Activated B cell treated with CpG ODN at 0.5 μM for 24 hours (primary cell): ENCODE data around the gene NEUROG1. TPM values are rescaled to one million over a fixed set of nuclear protein-coding genes. Genes with fewer than 3 reads are reported as not detected.
A peak's percentile ranks its signal among the peaks of the same experiment; 100 is the strongest.

Experiments used
- ATAC-seq: fragments of 200-7000 bp; cut with Tn5 transposase; one replicate; pipeline ENCODE4 v1.10.0; 2021; ENCODE audit warnings: low read depth, mild to moderate bottlenecking, moderate library complexity
- CTCF ChIA-PET: fragments of 350-600 bp; sonication (Branson Sonifier 250); formaldehyde crosslinking; loops from one replicate; lab custom pipeline; 2021; ENCODE audit warnings: antibody characterized with exemption; lab: Charles Lee
- POLR2A ChIA-PET: fragments of 350-600 bp; sonication (Branson Sonifier 250); formaldehyde crosslinking; loops from one replicate; lab custom pipeline; 2021; ENCODE audit warnings: antibody characterized with exemption; lab: Charles Lee
- DNase-seq: peaks from one replicate; pipeline ENCODE4 v3.0.0; 2022
- H3K27ac Mint-ChIP-seq: one replicate; pipeline ENCODE4 v1.8.0; 2020; ENCODE audit warnings: mixed read lengths
- H3K27me3 Mint-ChIP-seq: one replicate; pipeline ENCODE4 v1.8.0; 2021; ENCODE audit warnings: mixed read lengths
- H3K36me3 Mint-ChIP-seq: one replicate; pipeline ENCODE4 v1.8.0; 2021; ENCODE audit warnings: low read depth, mixed read lengths
- H3K4me1 Mint-ChIP-seq: one replicate; pipeline ENCODE4 v1.8.0; 2021; ENCODE audit warnings: mixed read lengths
- H3K4me3 Mint-ChIP-seq: one replicate; pipeline ENCODE4 v1.8.0; 2020; ENCODE audit warnings: mild to moderate bottlenecking, mixed read lengths
- H3K9me3 Mint-ChIP-seq: one replicate; pipeline ENCODE4 v1.8.0; 2020; ENCODE audit warnings: mixed read lengths
- CTCF ChIP-seq: fragments of 200-600 bp; IDR thresholded peaks from one replicate; pipeline ENCODE4 v1.8.0; 2022; ENCODE audit warnings: antibody characterized with exemption, mild to moderate bottlenecking
- intact Hi-C: fragments of 100-400 bp; cut with micrococcal nuclease; formaldehyde crosslinking; loops from one replicate; pipeline ENCODE4 v1.15.1; 2024
- total RNA-seq: library from RNA; stranded (reverse); gene quantifications from 2 replicates; pipeline ENCODE4 v1.2.3, GENCODE V29; 2022

NEUROG1 gene
- total RNA-seq, 1 donor from 2014 or later = not detected

- intact Hi-C loops = no loop called here
- H3K9me3 Mint-ChIP-seq = no peaks in the 10 kb centered on the region
- peaks cover 20% of the 10 kb centered on the region for H3K27me3 Mint-ChIP-seq
- DNase-seq (no peak), ATAC-seq (no peak)
- no peak overlapping the region for H3K4me3 Mint-ChIP-seq
- H3K27ac Mint-ChIP-seq = no peak overlapping the region
- POLR2A ChIA-PET = no interaction called here
- no peak for TF ChIP-seq CTCF
- CTCF ChIA-PET = interaction anchor here (1.2 to 4.2 kb wide), 6 partner anchors 11 to 108 kb away, joined by 3 to 40 read pairs (median 14); no protein-coding TSS in a partner anchor
- H3K36me3 Mint-ChIP-seq = no peaks in the 10 kb centered on the region
- H3K4me1 Mint-ChIP-seq = no peaks in the 10 kb centered on the region
Observed at GRCh38 chr5:135565266-135565665, 29.5 kb upstream of the NEUROG1 start.

GRCh38 chr5:135564331-135564730, 28.6 kb upstream of the NEUROG1 start:
- ChIA-PET CTCF (interaction anchor here (1.3 kb wide), 1 partner anchor 17 kb away, joined by 3 read pairs; no protein-coding TSS in a partner anchor), POLR2A (no interaction called here)
- TF ChIP-seq CTCF = no peak
- no peaks in the 10 kb centered on the region for H3K4me1 Mint-ChIP-seq
- no peaks in the 10 kb centered on the region for H3K36me3 Mint-ChIP-seq
- peaks cover 24% of the 10 kb centered on the region for H3K27me3 Mint-ChIP-seq
- no peak for ATAC-seq
- no peak for DNase-seq
- intact Hi-C loops = no loop called here
- no peaks in the 10 kb centered on the region for H3K9me3 Mint-ChIP-seq
- H3K27ac Mint-ChIP-seq = no peak overlapping the region
- no peak overlapping the region for H3K4me3 Mint-ChIP-seq

DNA sequence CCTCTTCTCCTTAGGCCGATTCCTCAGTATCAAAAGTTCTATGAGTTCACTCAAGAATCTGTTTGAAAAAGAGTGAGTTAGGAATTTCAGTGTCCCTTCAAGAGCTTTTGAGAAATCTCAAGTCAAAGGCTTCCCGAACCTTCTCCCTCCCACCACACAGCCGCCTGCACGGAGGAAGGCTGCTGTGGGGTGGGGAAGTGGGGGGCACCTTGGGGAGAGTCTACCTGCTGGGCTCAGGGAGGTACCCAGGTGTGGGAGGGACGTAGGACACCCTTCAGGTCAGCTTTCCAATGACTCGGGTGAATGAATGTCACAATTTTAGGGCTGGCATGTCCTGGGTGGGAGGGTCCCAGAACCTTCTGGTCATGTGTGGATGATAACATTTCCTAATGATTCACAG, 25.5 kb upstream of the NEUROG1 start:
- ChIA-PET CTCF (interaction anchor here (0.7 to 1.5 kb wide), 3 partner anchors 9 to 10 kb away, joined by 3 to 5 read pairs (median 3); no protein-coding TSS in a partner anchor), POLR2A (no interaction called here)
- no peak overlapping the region for H3K27ac Mint-ChIP-seq
- ATAC-seq (no peak), DNase-seq (no peak)
- intact Hi-C loops = no loop called here
- H3K27me3 Mint-ChIP-seq = peaks cover 30% of the 10 kb centered on the region
- no peaks in the 10 kb centered on the region for H3K9me3 Mint-ChIP-seq
- no peaks in the 10 kb centered on the region for H3K36me3 Mint-ChIP-seq
- H3K4me3 Mint-ChIP-seq = no peak overlapping the region
- TF ChIP-seq CTCF = no peak
- no peaks in the 10 kb centered on the region for H3K4me1 Mint-ChIP-seq

DNA sequence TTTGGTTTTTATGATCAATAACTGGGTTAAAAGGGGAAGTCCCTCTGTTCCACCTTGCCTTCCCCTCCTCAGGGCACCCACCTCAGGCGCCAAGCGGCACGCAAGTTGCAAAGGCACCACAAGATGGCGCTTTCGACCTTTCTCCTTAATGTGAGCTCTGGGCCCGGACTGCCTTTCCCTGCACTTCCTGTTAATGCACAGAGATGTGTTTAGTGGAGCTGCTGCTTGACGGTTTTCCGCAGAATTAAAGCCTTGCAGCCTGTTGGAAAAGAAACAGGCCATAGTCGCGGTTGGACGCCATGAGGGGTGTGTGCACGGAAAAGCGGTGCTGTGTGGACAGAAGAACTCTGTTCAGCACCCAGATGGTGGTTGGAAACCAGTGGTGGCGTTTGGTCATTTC, 25.1 kb upstream of the NEUROG1 start:
- ATAC-seq = peak; percentile 88
- ChIA-PET CTCF (interaction anchor here (0.7 to 1.5 kb wide), 3 partner anchors 9 to 10 kb away, joined by 3 to 5 read pairs (median 3); no protein-coding TSS in a partner anchor), POLR2A (no interaction called here)
- Mint-ChIP-seq H3K4me3 (no peak overlapping the region), H3K27ac (no peak overlapping the region), H3K27me3 (peaks cover 28% of the 10 kb centered on the region), H3K36me3 (no peaks in the 10 kb centered on the region), H3K9me3 (no peaks in the 10 kb centered on the region), H3K4me1 (no peaks in the 10 kb centered on the region)
- TF ChIP-seq CTCF = no peak
- peak; percentile 34 for DNase-seq
- intact Hi-C loops = no loop called here

- intact Hi-C loops = no loop called here
- ChIA-PET POLR2A (no interaction called here), CTCF (no interaction called here)
- Mint-ChIP-seq H3K4me1 (no peaks in the 10 kb centered on the region), H3K4me3 (no peak overlapping the region), H3K27ac (no peak overlapping the region), H3K27me3 (peaks cover 29% of the 10 kb centered on the region), H3K9me3 (no peaks in the 10 kb centered on the region), H3K36me3 (no peaks in the 10 kb centered on the region)
- no peak for TF ChIP-seq CTCF
- DNase-seq (no peak), ATAC-seq (no peak)
Observed at GRCh38 chr5:135559354-135559753, 23.6 kb upstream of the NEUROG1 start.
